ENCODE results near the gene TLE7.

Gene TLE7

DNA sequence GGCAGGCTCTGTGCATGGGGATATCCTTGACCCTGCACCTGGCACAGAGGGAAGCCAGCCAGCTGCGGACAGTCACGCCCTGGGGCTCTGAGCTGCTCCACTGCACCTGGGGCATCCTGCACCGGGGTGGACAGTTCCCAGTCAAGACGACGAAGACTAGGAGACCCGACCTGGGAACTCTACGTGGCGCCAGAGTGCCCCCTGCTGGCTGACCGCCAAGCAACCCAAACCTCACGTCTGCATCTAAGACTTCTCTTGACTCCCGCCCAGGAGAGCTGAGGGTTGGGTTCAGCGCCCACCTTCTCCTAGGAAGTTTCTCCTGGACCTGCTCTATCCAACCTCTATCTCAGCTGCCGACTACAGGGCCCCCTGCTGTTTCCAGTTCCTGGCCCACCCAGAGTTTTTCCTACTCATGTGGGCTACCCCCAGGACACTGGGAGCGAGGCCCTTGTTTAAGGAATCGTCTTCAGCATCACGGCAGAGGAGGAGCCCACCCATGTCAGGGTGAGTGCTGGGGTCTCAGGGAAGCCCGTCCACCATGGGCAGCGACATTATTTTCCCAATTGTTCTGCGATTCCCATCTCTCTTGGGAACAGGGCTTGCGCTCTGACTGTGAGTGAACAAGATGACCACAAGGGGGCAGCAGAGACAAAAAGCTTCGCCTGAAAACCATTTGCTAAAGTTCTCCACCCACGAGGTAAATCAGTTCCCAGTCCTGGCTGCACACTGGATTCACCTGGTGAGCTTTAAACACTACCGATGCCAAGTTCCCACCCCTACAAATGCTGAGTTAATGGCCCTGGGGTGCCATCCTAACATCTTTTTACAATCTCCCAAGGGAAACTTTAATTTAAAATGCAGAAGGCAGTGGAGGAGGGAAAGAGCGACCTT, 29.3 kb downstream of the TLE7 start:
- no peak for TF ChIP-seq POLR2A (IDR thresholded peaks at IDR 0.05; ENCODE audit: low read depth, low read length)
- DNase-seq (ENCODE audit: insufficient read length, low spot score) (peak; percentile 77), FAIRE-seq (peak; percentile 45)

DNA sequence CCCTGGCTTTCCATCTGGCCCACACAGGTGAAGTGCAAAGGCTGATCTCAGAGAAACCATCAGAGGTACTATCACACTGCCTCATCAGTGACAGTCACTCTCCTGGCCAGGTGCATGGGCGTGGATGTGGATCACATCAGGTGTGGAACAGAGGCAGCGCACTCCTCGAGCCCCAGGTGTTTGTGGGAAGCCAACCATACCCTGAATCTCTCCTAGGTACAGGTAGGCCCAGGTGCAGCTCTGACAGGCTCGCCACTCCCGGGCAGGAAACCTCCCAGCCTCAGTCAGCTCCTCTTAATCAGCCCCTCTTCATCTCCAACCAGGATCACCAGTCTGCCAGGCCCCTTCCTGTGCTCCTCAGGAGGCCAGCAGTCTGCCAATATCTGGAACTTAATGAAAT, 31.7 kb downstream of the TLE7 start:
- DNase-seq (ENCODE audit: insufficient read length, low spot score) (no peak), FAIRE-seq (no peak)
- TF ChIP-seq POLR2A (IDR thresholded peaks at IDR 0.05; ENCODE audit: low read depth, low read length), result no peak

DNA sequence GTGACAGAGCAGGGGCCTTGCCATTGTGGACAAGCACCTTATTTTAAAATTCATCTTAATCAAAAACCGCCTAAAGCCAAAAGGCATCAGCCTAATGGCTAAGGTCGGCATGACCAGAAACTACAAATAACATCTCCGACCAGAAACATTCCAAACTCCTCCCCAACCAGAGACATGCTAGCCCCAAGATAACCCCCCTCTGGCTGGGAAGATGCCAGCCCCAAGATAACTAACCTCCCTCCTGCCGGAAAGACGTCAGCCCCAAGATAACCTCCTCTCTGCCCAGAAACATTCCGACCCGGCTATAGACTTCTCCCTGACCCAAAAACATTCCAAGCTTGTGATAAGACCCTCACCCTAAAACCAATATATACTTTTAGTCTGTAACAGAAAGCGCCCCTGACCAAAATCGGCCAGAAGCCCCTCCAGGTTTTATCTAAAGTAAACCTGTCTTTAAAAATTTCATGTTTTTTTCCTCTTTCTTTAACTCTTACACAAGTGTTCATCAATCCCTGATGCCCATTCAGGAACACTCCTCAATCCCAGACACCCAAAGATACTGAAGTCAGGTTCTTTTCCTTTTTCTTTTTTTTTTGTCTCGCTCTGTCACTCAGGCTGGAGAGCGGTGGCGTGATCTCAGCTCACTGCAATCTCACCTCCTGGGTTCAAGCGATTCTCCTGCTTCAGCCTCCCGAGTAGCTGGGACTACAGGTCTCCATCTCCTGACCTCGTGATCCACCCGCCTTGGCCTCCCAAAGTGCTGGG, 32.7 kb downstream of the TLE7 start:
- TF ChIP-seq POLR2A (IDR thresholded peaks at IDR 0.05; ENCODE audit: low read depth, low read length), result no peak
- FAIRE-seq (no peak), DNase-seq (ENCODE audit: insufficient read length, low spot score) (no peak)

DNA sequence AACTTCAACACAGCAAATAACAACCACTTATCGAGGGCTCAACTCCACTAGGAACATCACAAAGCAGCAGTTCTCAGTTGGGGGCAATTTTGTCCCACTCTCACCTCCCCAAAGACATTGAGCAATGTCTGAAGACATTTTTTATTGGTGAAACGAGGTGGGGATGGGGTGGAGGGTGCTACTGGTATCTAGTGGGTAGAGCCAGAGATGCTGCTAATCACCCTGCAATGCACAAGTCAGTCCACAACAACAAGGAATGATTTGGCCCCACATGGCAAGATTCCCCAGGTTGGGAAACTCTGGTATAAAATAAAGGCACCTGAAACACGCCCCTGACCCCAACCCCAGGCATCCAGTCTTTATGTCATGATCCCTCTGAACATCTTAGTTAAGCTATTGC, 33.3 kb downstream of the TLE7 start:
- no peak for FAIRE-seq

DNA sequence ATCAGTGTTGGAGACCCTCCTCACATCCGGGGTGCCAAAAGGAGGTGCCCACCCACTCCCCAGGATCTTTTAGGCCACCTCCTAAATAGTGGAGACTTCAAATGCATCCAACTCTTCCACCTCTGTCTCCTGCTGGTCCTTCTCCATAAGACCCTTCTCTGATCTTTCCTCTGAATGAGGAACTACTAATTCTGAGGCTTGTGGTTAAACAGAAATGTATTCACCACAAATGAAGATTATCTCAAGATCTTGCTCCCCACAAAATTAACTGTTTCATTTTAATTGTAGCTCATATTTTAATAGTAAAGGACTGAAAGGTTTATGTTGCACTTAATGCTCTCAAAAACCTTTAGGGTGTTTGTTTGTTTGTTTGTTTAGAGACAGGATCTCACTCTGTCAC, 34.1 kb downstream of the TLE7 start:
- no peak for TF ChIP-seq POLR2A (IDR thresholded peaks at IDR 0.05; ENCODE audit: low read depth, low read length)
- DNase-seq (ENCODE audit: insufficient read length, low spot score), result no peak
- FAIRE-seq, result no peak

More for the DNA sequence above, 33.3 kb downstream of the TLE7 start:
- no peak for DNase-seq (ENCODE audit: insufficient read length, low spot score)
- no peak for TF ChIP-seq POLR2A (IDR thresholded peaks at IDR 0.05; ENCODE audit: low read depth, low read length)

DNA sequence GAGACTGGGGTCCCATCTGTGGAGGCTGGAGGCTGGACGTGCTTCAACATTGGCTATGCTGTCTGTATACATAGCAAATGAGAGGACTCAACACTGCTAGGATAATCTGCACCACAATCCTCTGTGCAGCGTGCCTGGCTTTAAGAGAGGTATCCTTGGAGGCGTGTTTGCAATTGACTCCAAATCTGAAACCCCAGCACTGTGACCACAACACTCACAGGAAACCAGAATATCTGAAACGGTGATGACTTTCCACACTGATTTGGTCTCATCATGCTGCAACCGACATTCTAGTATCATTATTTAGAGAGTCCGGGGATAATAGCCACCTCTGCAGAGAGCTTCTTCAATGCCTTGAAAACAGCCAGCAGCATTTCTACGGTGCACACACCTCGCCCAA, 35.1 kb downstream of the TLE7 start:
- DNase-seq (ENCODE audit: insufficient read length, low spot score), result no peak
- no peak for TF ChIP-seq POLR2A (IDR thresholded peaks at IDR 0.05; ENCODE audit: low read depth, low read length)
- FAIRE-seq, result no peak

DNA sequence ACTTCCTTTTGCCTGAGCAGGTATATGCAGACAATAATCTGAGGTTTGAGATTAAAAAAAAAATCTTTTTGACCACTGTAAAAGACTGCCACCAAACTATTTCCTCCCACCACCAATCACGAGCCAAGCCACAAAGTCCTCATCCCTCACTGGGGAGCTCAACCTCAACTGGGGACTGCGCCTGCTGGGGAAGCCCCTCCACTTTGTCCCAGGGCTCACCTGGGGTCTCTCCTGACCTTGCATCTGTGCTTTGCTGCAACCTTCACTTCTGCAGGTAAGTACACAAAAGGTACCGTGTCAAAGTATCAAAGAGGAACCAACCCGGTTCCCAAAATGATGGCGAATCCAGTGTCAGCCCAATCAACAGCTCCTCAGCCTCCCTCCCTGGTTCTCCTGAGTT, 35.5 kb downstream of the TLE7 start:
- no peak for TF ChIP-seq POLR2A (IDR thresholded peaks at IDR 0.05; ENCODE audit: low read depth, low read length)
- no peak for FAIRE-seq
- DNase-seq (ENCODE audit: insufficient read length, low spot score), result no peak

DNA sequence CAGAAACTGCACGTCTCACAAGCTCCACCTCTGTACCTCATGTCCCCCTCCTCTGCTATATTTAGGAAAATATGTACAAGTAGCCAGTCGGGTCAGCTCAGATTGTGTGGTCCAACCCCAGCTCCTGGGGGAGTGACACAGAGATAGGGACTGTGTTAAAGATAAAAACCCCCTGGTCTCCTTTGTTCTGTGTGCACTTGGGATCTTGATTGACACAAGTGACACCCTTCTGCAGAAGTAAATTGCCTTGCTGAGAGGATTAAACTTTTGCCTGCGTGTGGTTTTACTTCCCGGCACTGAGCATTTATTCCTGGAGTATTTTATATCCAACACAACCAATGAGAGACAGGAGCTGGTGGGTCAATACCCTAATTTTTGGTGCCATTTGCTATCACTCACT, 37.5 kb downstream of the TLE7 start:
- FAIRE-seq, result no peak

DNA sequence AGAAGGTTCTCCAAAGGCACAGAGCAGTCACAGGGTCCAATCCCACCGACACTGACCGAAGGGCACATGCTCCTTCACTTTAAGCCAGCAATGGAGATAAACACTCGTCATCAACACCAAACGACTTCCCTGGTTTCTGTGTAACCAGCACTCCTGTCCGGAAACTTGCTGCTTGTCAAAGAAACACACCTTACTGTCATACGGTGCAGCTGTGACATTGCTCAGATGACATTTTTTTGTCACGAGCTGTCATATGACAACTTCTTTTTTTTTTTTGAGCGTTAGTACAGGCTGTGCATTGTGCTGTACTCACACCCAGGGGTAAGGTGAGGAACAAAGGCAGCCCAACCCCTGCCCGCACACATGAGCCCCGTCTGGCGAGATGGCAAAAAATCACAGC, 39.2 kb downstream of the TLE7 start:
- DNase-seq (ENCODE audit: insufficient read length, low spot score) (no peak), FAIRE-seq (no peak)
- TF ChIP-seq POLR2A (IDR thresholded peaks at IDR 0.05; ENCODE audit: low read depth, low read length), result no peak

More for the DNA sequence above, 37.5 kb downstream of the TLE7 start:
- DNase-seq (ENCODE audit: insufficient read length, low spot score), result no peak
- TF ChIP-seq POLR2A (IDR thresholded peaks at IDR 0.05; ENCODE audit: low read depth, low read length), result no peak

DNA sequence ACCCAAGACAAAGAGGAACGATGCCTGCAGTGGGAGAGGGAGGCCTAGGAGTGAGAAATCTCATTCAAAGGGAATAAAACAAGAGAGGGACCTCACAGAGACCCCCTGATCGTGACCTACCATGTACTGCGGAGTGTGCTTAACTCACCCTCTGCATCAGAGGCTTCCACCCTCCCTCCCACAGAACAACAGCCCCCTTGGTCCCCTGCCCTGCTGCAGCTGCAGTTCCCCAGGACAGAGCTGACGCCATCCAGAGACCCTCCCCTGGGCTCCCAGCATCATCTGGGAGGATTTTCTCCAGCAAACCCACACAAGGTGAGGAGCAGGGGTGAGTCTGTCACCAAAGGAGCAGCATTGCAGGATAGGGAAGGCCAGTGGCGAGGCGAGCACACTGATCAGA, 39.8 kb downstream of the TLE7 start:
- no peak for TF ChIP-seq POLR2A (IDR thresholded peaks at IDR 0.05; ENCODE audit: low read depth, low read length)
- FAIRE-seq (no peak), DNase-seq (ENCODE audit: insufficient read length, low spot score) (no peak)

DNA sequence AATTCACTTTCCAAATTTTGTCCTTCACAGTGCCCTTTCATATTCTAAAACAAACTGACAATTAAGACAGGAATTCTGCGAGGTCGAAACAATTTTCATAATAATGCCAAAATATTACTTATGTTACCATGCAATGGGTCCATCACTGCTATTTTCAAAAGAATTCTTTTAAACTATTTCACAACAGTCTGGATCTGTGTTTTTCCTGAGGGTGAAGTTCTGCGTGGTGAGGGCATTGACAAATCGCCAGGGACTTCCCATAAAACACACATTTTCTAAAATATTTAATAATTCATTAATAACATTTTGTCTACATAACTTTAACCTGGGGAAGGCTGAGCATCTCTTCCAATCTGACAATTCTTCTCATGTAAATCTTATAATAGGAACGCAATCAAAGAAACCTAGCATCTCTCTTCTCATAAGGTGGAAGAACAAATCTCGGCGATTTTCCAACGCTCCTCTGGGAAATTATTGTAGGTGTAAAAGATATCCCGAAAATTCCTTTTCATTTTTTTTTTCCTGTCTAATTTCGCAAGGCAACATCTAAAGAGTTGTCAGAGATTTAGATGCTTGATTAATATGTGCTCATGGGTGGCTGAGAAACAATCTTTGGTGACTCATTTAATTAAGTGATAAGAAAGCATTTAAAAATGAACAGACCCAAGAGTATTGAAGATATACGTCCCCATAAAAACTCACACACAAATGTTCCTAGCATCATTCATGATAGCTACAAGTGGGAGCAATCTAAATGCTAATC, 41.9 kb downstream of the TLE7 start:
- TF ChIP-seq POLR2A (IDR thresholded peaks at IDR 0.05; ENCODE audit: low read depth, low read length), result no peak
- FAIRE-seq (no peak), DNase-seq (ENCODE audit: insufficient read length, low spot score) (no peak)

DNA sequence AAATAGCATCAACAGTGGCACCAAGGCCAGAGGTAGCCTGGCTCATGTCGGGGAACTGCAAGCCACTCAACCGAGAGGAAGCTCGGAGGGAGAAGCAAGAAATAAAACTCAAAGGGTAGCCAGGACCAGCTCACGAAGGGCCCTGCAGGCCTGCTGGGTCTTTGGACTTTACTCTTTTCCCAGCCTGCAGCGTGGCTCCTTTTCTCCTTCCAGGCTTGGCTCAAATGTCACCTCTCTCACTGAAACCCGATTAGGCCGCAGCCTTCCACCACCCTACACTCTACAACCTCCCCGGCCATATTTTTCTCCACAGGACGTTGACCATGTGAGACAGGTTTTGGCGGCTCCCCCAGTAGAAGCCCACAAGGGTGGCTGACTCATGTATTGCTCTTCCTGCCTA, 45.3 kb downstream of the TLE7 start:
- TF ChIP-seq POLR2A (IDR thresholded peaks at IDR 0.05; ENCODE audit: low read depth, low read length), result no peak
- DNase-seq (ENCODE audit: insufficient read length, low spot score) (no peak), FAIRE-seq (no peak)

DNA sequence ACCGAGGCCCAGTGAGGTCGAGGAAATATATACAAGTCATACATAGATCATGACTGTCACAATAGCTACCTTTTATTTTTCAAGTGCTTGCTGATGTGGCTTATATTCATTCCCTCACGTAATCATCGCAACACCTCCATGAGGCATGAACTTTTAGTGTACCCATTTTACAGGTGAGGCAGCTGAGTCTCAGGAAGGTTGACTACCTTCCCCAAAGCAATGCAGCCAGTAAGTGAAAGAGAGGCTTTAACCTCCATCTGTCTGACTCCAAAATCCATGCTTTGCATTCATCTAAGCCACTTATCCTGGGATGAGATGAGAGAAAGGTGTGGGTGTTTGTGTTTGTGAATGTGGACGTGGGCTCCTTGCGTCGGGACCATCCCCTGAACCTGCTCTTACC, 52.5 kb downstream of the TLE7 start:
- FAIRE-seq (no peak), DNase-seq (ENCODE audit: insufficient read length, low spot score) (no peak)
- TF ChIP-seq POLR2A (IDR thresholded peaks at IDR 0.05; ENCODE audit: low read depth, low read length), result no peak
